Stimulated activated CD4-positive, alpha-beta T cell treated with anti-CD3 and anti-CD28 coated beads, Interleukin-15, amount 100 ng/mL, for 24 hours (primary cell): ENCODE data around the gene PDE6C.

Experiments used
- DNase-seq: peaks from one replicate; pipeline ENCODE4 v3.0.0-alpha.2; 2020

PDE6C gene

GRCh38 chr10:93710333-93710909, 98.1 kb downstream of the PDE6C start:
- DNase-seq, result no peak

- DNase-seq, result no peak
Observed at GRCh38 chr10:93711891-93712290, 99.6 kb downstream of the PDE6C start.

GRCh38 chr10:93712593-93712992, 100.3 kb downstream of the PDE6C start:
- no peak for DNase-seq

- no peak for DNase-seq
Observed at GRCh38 chr10:93715345-93715744, 103.0 kb downstream of the PDE6C start.
